ENCODE results near the gene ACTR1A. TPM values are rescaled to one million over a fixed set of nuclear protein-coding genes. Genes with fewer than 3 reads are reported as not detected.
A peak's percentile ranks its signal among the peaks of the same experiment; 100 is the strongest.
"Not testable (repeated sequence)": the region's sequence is repeated elsewhere in the genome, so short reads cannot be mapped to it uniquely, and the experiment has no call there.

The ACTR1A gene
- polyA plus RNA-seq, 4 donors: 42.1 to 68.1 (median 67.2) TPM

DNA sequence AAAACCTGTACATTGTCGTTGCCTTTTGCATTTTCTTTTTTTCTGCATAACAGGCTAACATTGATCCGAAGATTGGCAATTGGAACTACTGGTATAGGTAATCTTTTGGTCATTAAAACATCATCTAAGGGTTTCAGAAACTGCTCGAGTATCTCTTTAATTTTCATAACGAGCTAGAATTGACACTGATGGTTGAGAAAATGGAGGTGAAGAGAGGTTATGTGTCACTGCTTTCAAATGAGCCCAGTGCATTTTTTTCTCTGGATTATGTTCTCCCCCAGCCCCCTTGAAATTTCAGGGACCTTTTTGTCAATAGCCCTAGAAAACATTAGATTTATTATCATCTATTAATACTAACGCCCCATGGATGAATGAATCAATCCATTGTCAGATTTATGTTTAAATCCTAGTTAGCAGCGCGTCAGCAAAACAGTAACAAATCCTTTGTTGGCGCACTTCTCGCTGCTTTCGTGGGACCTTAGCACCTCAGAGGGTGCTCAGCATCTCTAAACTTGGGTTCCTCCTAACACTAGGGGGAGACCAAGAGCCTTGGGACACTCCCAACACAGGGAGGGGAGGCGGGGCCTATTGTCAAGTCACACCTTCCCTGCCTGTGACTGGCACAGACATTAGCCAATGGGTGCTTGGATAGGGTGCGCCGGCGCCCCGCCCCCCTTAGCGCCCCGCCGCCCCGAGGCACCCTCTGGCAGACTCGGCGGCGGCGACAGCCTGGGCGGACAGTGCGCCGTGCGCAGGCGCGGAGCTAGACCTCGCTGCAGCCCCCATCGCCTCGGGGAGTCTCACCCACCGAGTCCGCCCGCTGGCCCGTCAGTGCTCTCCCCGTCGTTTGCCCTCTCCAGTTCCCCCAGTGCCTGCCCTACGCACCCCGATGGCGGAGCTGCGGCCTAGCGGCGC, 1.0 kb upstream of the ACTR1A start, which contains the start of gene SUFU:
TSS of gene SUFU (plus strand) at position 709 of the 915 bp plus-strand sequence. CDS start at position 890, 181 bp downstream.
- no peak for FAIRE-seq
- H3K4me3 ChIP-seq (ENCODE audit: low read depth in 1 of 3, low read length in 3 of 3): peak within 1 kb of the TSS; percentile 84 to 100 (median 96)
- H3K9me3 ChIP-seq (ENCODE audit: control insufficient read depth in 2 of 2, insufficient read depth in 1 of 2, low read depth in 1 of 2, low read length in 1 of 2): no peaks in the 10 kb centered on the region
- H3K4me1 ChIP-seq (ENCODE audit: control insufficient read depth in 3 of 3, insufficient read depth in 2 of 3, low read depth in 1 of 3, low read length in 2 of 3): peaks cover 0 to 29% (median 0%) of the 10 kb centered on the region in 3 donors
- H3K27ac ChIP-seq (ENCODE audit: low read depth in 1 of 3, low read length in 2 of 3): peak within 1 kb of the TSS; percentile 36 to 92 (median 81)
- no peaks in the 10 kb centered on the region for H3K27me3 ChIP-seq (ENCODE audit: control insufficient read depth in 3 of 3, insufficient read depth in 3 of 3, low read length in 3 of 3)
- WGBS, 3 donors: 0 to 1% (median 0%) methylated on average over 36 to 44 of the region's 44 CpGs
- DNase-seq: peak; percentile 99
- H3K36me3 ChIP-seq (ENCODE audit: control insufficient read depth in 3 of 3, insufficient read depth in 2 of 3, low read depth in 1 of 3, low read length in 3 of 3): peaks cover 0 to 18% (median 0%) of the 10 kb centered on the region in 3 donors

GRCh38 chr10:102502029-102502336, 529 bp downstream of the ACTR1A start:
- Histone ChIP-seq H3K9me3 (ENCODE audit: control insufficient read depth in 2 of 2, insufficient read depth in 1 of 2, low read depth in 1 of 2, low read length in 1 of 2) (no peaks in the 10 kb centered on the region), H3K4me1 (ENCODE audit: control insufficient read depth in 3 of 3, insufficient read depth in 2 of 3, low read depth in 1 of 3, low read length in 2 of 3) (peaks cover 0 to 29% (median 0%) of the 10 kb centered on the region in 3 donors), H3K27me3 (ENCODE audit: control insufficient read depth in 3 of 3, insufficient read depth in 3 of 3, low read length in 3 of 3) (no peaks in the 10 kb centered on the region), H3K4me3 (ENCODE audit: low read depth in 1 of 3, low read length in 3 of 3) (peak overlapping the region; percentile 73 to 100 (median 82)), H3K27ac (ENCODE audit: low read depth in 1 of 3, low read length in 2 of 3) (peak overlapping the region; percentile 77 to 92 (median 92)), H3K36me3 (ENCODE audit: control insufficient read depth in 3 of 3, insufficient read depth in 2 of 3, low read depth in 1 of 3, low read length in 3 of 3) (peaks cover 0 to 12% (median 0%) of the 10 kb centered on the region in 3 donors)
- WGBS, 3 donors: 0% methylated on average over 19 of the region's 19 CpGs
- peak; percentile 99 to 100 for DNase-seq
- peak; percentile 30 for FAIRE-seq

DNA sequence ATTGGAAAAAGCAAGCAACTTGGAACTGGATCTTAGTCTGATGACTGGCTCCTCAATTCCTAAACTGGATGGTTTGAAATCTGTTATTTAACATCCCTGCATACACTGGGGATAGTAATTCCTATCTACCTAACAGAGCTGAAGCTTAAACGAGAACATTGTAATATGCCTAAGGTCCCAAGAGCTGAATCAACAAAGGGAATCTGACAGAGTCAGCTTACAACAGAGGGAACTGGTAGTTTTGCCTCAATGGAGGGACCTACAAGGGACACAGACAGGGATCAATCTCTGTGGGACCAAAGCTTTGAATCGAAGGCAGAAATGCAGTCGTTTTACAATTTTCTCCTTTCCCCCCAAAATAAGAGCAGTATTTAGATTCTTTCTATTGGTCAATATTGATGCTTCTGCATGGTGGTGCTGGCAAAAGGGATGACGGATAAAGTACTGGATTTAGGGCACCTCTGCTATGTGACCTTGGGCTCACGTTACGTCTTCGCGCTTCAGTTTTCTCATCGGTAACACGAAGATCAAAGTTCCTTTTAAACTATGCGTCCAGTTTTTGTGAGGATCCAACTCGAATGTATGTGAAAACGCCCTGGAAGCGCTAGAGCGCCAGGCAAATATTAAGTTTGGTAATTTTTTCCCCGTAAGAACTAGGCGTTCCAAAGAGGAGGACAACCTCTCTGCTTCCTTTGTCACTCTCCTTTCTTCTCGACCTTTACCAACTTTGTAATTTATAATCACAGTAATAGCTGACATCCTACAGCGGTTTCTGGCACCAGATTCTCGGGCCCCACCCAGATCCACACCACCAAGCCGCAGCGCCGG, 1.1 kb downstream of the ACTR1A start:
- Histone ChIP-seq H3K27ac (ENCODE audit: low read depth in 1 of 3, low read length in 2 of 3) (peak overlapping the region; percentile 57 to 73 (median 69)), H3K36me3 (ENCODE audit: control insufficient read depth in 3 of 3, insufficient read depth in 2 of 3, low read depth in 1 of 3, low read length in 3 of 3) (peaks cover 0 to 8% (median 0%) of the 10 kb centered on the region in 3 donors), H3K9me3 (ENCODE audit: control insufficient read depth in 2 of 2, insufficient read depth in 1 of 2, low read depth in 1 of 2, low read length in 1 of 2) (no peaks in the 10 kb centered on the region), H3K4me1 (ENCODE audit: control insufficient read depth in 3 of 3, insufficient read depth in 2 of 3, low read depth in 1 of 3, low read length in 2 of 3) (peaks cover 0 to 26% (median 0%) of the 10 kb centered on the region in 3 donors), H3K4me3 (ENCODE audit: low read depth in 1 of 3, low read length in 3 of 3) (peak overlapping the region; percentile 17 to 100 (median 57)), H3K27me3 (ENCODE audit: control insufficient read depth in 3 of 3, insufficient read depth in 3 of 3, low read length in 3 of 3) (no peaks in the 10 kb centered on the region)
- DNase-seq (no peak), FAIRE-seq (no peak)
- WGBS, 3 donors: 1 to 2% (median 2%) methylated on average over 23 of the region's 23 CpGs

DNA sequence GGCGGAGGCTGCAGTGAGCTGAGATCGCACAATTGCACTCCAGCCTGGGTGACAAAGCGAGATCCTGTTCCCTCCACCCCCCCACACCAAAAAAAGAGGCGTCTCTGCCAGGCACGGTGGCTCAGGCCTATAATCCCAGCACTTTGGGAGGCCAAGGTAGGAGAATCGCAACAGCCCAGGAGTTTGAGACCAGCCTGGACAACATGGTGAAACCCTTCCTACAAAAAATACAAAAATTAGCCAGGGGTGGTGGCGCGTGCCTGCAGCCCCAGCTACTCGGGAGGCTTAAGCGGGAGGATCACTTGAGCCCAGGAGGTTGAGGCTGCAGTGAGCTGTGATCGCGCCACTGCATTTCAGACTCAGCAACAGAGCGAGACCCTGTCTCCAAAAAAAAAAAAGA, 1.8 kb downstream of the ACTR1A start:
- H3K27ac ChIP-seq (ENCODE audit: low read depth in 1 of 3, low read length in 2 of 3); H3K36me3 ChIP-seq (ENCODE audit: control insufficient read depth in 3 of 3, insufficient read depth in 2 of 3, low read depth in 1 of 3, low read length in 3 of 3); H3K4me3 ChIP-seq (ENCODE audit: low read depth in 1 of 3, low read length in 3 of 3); FAIRE-seq; DNase-seq; H3K27me3 ChIP-seq (ENCODE audit: control insufficient read depth in 3 of 3, insufficient read depth in 3 of 3, low read length in 3 of 3); H3K9me3 ChIP-seq (ENCODE audit: control insufficient read depth in 2 of 2, insufficient read depth in 1 of 2, low read depth in 1 of 2, low read length in 1 of 2): not testable (repeated sequence)
- H3K4me1 ChIP-seq (ENCODE audit: control insufficient read depth in 3 of 3, insufficient read depth in 2 of 3, low read depth in 1 of 3, low read length in 2 of 3): peaks cover 0 to 24% (median 0%) of the 10 kb centered on the region in 3 donors
- WGBS, 3 donors: 93 to 95% (median 94%) methylated on average over 13 of the region's 13 CpGs

GRCh38 chr10:102499356-102499755, 3.2 kb downstream of the ACTR1A start:
- WGBS, 3 donors: 85 to 93% (median 93%) methylated on average over 3 of the region's 3 CpGs
- Histone ChIP-seq H3K4me1 (ENCODE audit: control insufficient read depth in 3 of 3, insufficient read depth in 2 of 3, low read depth in 1 of 3, low read length in 2 of 3) (peaks cover 0 to 14% (median 0%) of the 10 kb centered on the region in 3 donors), H3K27me3 (ENCODE audit: control insufficient read depth in 3 of 3, insufficient read depth in 3 of 3, low read length in 3 of 3) (no peaks in the 10 kb centered on the region), H3K9me3 (ENCODE audit: control insufficient read depth in 2 of 2, insufficient read depth in 1 of 2, low read depth in 1 of 2, low read length in 1 of 2) (no peaks in the 10 kb centered on the region), H3K27ac (ENCODE audit: low read depth in 1 of 3, low read length in 2 of 3) (no peak overlapping the region), H3K4me3 (ENCODE audit: low read depth in 1 of 3, low read length in 3 of 3) (no peak overlapping the region), H3K36me3 (ENCODE audit: control insufficient read depth in 3 of 3, insufficient read depth in 2 of 3, low read depth in 1 of 3, low read length in 3 of 3) (peaks cover 0 to 16% (median under 1%) of the 10 kb centered on the region in 3 donors)
- no peak for FAIRE-seq
- no peak for DNase-seq

- WGBS, 3 donors: 93 to 100% (median 97%) methylated on average over 1 of the region's 1 CpG
- H3K4me1 ChIP-seq (ENCODE audit: control insufficient read depth in 3 of 3, insufficient read depth in 2 of 3, low read depth in 1 of 3, low read length in 2 of 3): peaks cover 0 to 8% (median 0%) of the 10 kb centered on the region in 3 donors
- H3K36me3 ChIP-seq (ENCODE audit: control insufficient read depth in 3 of 3, insufficient read depth in 2 of 3, low read depth in 1 of 3, low read length in 3 of 3): peaks cover 0 to 20% (median 2%) of the 10 kb centered on the region in 3 donors
- H3K9me3 ChIP-seq (ENCODE audit: control insufficient read depth in 2 of 2, insufficient read depth in 1 of 2, low read depth in 1 of 2, low read length in 1 of 2): no peaks in the 10 kb centered on the region
- FAIRE-seq (no peak), DNase-seq (no peak)
- no peak overlapping the region for H3K4me3 ChIP-seq (ENCODE audit: low read depth in 1 of 3, low read length in 3 of 3)
- H3K27me3 ChIP-seq (ENCODE audit: control insufficient read depth in 3 of 3, insufficient read depth in 3 of 3, low read length in 3 of 3): no peaks in the 10 kb centered on the region
- H3K27ac ChIP-seq (ENCODE audit: low read depth in 1 of 3, low read length in 2 of 3): no peak overlapping the region
These were observed 5.0 kb downstream of the ACTR1A start for GRCh38 chr10:102497545-102497944.

DNA sequence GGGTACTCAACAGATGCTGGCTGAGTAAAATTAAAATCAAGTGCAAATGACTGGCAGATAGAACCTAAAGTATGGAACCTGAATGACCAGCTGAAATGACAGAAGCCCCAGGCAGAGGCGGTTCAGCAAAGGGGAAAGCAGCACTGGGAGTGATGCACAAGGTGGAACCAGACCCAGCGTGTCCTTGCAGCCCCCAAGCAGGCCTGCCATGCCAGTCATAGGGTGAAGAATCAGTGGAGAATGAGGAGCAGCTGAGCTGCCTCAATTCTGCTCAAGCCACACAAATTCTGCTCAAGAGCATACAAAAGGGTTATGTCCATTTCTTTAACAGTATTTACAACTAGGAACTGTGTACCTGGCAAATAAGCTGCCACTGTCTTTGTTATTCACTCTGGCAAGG, 8.7 kb downstream of the ACTR1A start:
- DNase-seq: no peak
- H3K36me3 ChIP-seq (ENCODE audit: control insufficient read depth in 3 of 3, insufficient read depth in 2 of 3, low read depth in 1 of 3, low read length in 3 of 3): peaks cover 0 to 39% (median 10%) of the 10 kb centered on the region in 3 donors
- H3K9me3 ChIP-seq (ENCODE audit: control insufficient read depth in 2 of 2, insufficient read depth in 1 of 2, low read depth in 1 of 2, low read length in 1 of 2): no peaks in the 10 kb centered on the region
- no peaks in the 10 kb centered on the region for H3K4me1 ChIP-seq (ENCODE audit: control insufficient read depth in 3 of 3, insufficient read depth in 2 of 3, low read depth in 1 of 3, low read length in 2 of 3)
- WGBS, 3 donors: 92 to 96% (median 92%) methylated on average over 2 of the region's 2 CpGs
- no peak overlapping the region for H3K4me3 ChIP-seq (ENCODE audit: low read depth in 1 of 3, low read length in 3 of 3)
- no peak overlapping the region for H3K27ac ChIP-seq (ENCODE audit: low read depth in 1 of 3, low read length in 2 of 3)
- no peak for FAIRE-seq
- H3K27me3 ChIP-seq (ENCODE audit: control insufficient read depth in 3 of 3, insufficient read depth in 3 of 3, low read length in 3 of 3): no peaks in the 10 kb centered on the region

DNA sequence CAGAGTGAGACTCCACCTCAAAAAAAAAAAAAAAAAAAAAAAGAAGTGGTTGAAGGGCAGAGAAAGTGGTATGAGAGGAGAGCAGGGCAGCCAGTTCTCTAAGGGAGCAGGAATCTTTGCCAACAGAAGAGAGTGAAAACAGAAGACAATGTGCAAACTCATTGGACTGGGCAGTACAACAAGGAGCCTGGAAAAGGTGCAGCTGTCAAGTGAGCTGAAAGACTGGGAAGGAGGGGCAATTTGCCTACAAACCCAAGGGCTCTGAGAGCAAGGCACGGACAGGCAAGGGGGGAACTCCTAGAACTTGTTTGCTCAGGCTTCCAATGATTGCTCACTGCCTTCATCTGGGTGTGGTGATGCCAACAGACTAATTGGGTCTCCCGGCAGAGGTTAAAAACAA, 9.5 kb downstream of the ACTR1A start:
- 46 to 56% (median 54%) methylated on average over 2 of the region's 2 CpGs for WGBS, 3 donors
- H3K4me1 ChIP-seq (ENCODE audit: control insufficient read depth in 3 of 3, insufficient read depth in 2 of 3, low read depth in 1 of 3, low read length in 2 of 3): no peaks in the 10 kb centered on the region

More for the DNA sequence above, 9.5 kb downstream of the ACTR1A start:
- FAIRE-seq: no peak
- no peaks in the 10 kb centered on the region for H3K27me3 ChIP-seq (ENCODE audit: control insufficient read depth in 3 of 3, insufficient read depth in 3 of 3, low read length in 3 of 3)
- H3K9me3 ChIP-seq (ENCODE audit: control insufficient read depth in 2 of 2, insufficient read depth in 1 of 2, low read depth in 1 of 2, low read length in 1 of 2): no peaks in the 10 kb centered on the region
- H3K27ac ChIP-seq (ENCODE audit: low read depth in 1 of 3, low read length in 2 of 3): no peak overlapping the region
- no peak overlapping the region for H3K4me3 ChIP-seq (ENCODE audit: low read depth in 1 of 3, low read length in 3 of 3)
- DNase-seq: no peak
- peaks cover 1 to 45% (median 12%) of the 10 kb centered on the region in 3 donors for H3K36me3 ChIP-seq (ENCODE audit: control insufficient read depth in 3 of 3, insufficient read depth in 2 of 3, low read depth in 1 of 3, low read length in 3 of 3)

Measured in small intestine (tissue), 7 donors.